Measurements from ENCODE around the gene AP2A2.

GRCh38 chr11:895331-896110, 30.1 kb upstream of the AP2A2 start:
- TF ChIP-seq EZH2 (IDR thresholded peaks at IDR 0.05) (no peak), POLR2AphosphoS5 (IDR thresholded peaks at IDR 0.05; ENCODE audit: borderline replicate concordance, low read depth, low read length) (no peak)

Measured in SK-N-MC (cell line).